CD4-positive, alpha-beta T cell treated with Interferon gamma for 1 hour (primary cell): Measurements from ENCODE around the gene MIER3.

Experiments used
- DNase-seq: peaks from one replicate; pipeline ENCODE4 v3.0.0-alpha.2; 2020

MIER3 gene

DNA sequence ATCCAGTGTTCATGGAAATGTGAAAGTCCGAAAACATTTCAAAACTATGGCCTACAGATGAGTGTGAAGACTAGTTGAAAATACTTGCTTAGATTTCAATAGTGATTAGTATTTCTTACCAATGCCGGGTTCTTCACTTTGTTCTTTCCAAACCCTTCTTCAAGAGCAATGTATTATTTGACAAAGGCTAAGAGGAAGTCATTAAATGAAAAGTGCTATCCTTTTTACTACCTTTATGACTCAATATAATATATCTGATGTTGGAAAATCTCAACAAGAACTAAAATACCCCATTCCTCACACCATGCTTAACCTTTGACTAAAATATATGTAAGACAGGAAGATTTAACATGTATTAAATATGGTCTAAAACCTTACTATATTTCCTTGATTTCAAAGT is 6.7 kb upstream of the MIER3 start:
- DNase-seq: no peak

DNA sequence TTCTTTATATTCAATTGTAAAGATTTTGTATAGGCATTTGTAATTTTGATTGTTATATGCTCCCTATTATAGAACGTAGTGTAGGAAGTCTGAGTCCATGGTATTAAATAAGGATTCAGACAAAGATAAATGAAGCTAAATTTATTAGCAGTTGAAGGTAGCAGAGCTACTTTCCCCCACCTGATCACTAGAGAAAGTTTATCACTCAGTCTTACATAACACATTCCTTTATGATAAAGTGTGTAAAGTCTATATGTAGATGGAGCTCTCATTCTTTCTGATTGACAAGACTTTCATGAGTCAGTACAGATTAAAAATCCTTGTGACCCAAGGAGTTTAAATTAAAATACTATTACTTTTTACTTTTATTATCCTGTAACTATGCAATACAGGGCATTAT is 2.3 kb upstream of the MIER3 start:
- DNase-seq: no peak

DNA sequence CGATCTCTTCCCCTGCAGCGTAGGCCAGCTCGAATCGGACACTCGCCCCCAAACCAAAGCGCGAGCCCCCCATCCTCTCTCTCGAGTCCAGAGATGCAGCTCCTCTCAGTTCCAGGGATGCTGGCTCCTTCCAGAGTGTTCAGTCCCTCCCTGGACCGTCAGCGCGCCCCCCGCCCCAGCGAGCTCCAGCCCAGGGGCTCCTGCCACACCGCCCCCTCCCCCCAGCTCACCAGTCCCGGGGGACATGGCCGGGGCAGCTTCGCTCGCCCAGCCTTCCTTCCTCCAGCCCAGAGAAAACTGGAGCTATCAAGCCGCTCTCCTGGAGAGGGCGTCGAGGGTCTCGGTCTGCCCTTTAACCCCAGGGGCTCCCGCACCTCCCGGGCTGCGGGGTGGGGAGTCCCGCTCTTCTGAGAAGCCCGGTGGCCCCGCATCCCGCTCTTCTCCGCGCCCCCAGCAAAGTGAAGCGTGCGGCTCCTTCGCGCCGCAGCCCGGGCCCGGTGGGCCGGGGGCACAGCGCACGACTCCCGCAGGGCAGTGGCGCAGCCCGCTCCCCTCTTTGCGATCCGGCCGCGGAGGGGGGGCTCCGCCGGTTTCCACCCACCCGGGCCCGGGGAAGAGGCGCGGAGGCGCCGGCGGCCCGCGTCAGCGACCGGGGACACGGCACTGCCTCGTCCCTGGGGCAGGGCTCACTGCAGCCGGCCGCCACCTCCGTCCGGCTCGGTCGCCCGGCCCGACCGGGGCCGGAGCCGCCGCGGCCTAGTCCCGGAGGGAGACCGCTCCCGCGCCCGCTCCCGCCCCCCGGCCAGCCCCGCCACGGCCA is 587 bp downstream of the MIER3 start:
- DNase-seq: no peak

DNA sequence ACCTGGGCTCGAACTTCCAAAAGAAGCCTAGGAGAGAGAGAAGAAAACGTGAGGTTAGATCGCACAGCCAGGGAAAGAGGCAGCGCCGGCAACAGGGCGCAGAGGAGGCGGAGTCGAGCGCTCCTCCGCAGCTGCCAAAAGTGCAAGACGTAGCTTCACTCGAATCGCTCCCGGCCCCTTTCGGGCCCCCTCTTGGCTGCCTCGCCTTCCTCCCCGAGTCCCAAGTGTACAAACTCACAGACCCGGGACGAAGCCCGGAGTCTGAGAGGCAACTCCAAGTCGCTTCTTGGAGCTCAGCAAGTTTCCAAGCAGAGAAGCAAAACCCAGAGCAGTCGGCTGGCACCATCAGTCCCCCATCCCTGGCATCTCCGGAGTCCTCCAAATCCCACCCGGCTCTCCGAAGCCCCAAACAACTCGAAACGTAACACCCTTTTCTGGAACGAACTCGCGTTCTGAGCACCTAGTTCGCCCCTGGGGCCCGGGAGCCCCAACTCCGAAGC is 1.2 kb downstream of the MIER3 start:
- DNase-seq: peak; percentile 38

DNA sequence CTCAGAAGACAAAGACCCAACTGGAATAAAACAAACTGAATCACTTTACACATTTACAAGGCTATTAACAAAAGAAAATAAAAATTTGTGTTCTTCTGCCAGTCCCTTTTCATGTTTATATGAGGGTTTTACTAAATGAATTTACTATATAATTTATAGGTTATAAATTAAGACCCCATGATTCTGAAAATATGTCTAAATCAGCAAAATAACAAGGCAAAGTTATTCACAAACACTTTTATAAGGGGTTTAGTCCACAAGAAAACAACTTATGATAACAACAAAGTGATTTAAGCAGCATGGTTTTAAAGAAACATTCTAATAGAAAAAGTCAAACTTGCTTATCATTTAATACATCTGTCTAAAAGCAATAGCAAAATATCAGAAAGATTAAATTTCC is 4.9 kb downstream of the MIER3 start:
- DNase-seq: no peak

DNA sequence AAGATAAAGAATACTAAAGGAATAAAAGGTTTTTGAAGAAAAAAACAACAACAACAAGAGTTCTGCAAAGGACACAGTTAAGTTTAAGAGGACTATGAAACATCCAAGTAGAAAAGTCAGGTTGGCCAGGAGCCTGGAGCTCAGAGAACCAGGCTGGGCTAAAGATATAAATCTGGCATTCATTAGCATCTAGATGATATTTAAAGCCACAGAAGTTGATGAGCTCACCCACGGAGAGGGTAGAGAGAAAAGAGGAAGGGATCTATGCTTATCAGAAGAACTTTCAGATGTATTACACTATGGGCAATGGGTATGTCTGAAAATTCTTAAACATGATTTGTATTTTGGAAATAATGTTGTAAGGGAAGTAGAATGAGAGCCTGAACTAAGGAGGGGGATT is 9.9 kb downstream of the MIER3 start:
- no peak for DNase-seq

DNA sequence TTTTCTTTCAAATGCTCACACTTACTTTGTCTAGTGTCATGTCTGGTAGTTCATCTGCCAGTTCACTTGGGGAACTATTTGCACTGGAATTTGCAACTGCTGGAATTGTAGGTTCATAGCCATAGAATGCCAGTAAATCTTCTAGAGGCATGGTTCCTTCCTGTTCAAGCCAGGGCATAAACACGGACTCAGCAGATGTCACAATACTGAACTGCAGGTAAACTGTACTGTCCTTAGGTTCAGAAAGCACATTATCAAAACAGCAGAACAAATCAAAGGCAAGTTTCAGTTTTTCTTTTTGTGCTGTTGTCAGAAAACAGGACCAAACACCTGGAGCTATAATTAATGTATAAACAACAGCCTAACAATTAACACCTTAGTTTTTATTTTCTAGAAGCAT is 13.1 kb downstream of the MIER3 start:
- no peak for DNase-seq

DNA sequence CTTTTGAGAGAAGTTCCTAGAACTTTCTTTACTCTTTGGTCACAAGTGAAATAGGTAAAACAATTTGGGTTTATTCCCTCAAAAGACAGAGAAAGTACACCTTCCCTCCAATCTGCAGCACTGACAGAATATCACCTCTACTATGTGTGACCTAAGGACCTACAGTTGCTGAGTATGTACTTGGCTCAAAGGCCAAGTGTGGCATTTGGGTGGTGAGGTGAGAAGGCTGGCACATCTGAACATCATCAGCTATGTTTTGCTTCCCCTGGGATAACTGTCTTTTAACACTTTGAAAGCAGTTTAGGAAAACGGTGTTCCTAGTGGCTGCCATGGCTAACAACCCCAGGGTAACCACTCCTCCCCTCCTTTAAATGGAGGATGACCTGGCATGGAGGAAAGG is 17.6 kb downstream of the MIER3 start:
- no peak for DNase-seq

DNA sequence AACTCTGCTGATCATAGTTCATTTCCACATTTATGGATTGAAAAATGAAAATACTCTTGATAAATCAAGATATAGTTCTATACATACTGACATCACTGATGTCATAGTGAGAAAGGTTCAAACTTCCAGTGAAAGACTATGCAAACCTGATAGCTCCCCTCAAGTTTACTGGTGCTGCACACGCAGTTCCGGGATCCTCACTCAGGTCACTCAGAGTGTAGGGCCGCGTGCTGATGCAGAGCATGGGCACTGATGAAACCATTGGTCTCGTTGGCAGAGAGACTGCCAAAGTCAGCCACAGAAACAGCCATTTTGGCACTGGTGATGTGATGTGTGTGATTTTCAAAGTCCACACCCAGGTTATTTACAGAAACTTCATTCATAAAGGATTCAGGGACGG is 29.0 kb downstream of the MIER3 start:
- DNase-seq: no peak

DNA sequence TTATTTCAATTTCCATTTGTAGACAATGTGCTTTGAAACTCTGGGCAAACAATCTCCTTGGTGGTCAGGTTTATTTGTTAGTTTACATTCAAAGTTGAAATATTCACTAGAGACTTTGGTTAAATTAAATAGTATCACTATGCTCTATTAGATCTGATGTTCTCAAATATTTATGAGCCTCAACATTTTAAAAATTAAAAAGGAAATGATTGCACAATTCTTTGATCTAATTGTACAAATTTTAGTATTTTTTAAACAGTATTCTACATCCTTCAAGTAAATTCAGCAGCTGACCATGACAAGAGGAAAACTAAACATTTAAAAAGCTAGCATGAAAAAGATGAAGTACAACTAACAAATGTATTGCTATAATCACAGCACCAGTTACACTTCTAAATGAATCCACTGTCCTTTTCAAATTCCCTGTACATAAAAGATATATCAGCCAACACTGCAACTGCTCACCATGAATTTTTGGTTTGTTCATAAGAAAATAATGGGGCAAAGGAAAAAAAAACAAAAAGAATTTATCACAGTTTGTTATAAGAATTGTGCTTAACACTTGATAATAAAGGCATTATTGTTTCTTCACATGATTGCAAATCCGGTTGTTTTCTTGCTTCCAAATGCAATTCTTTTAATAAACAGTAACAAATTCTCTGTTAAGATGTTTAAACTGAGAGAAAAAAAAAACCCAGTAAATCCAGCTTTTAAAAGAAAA is 31.8 kb downstream of the MIER3 start:
- no peak for DNase-seq

DNA sequence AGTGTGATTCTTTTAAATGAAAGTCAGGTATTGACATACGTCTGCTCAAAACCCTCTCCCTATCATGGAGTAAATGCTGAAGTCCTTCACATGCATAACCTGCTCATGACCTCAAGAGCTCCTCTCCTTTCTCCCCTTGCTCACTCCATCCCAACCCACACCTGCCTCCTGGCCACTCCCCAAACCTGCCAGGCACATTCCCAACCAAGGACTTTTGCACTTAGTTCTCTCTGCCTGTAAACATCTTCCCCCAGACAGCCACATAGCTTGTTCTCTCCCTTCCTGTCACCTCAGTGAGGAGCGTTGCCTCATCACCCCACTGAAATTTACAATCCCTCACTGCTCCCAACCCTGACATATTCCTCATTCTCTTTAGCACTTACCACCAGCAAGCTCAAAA is 33.9 kb downstream of the MIER3 start:
- DNase-seq: no peak

DNA sequence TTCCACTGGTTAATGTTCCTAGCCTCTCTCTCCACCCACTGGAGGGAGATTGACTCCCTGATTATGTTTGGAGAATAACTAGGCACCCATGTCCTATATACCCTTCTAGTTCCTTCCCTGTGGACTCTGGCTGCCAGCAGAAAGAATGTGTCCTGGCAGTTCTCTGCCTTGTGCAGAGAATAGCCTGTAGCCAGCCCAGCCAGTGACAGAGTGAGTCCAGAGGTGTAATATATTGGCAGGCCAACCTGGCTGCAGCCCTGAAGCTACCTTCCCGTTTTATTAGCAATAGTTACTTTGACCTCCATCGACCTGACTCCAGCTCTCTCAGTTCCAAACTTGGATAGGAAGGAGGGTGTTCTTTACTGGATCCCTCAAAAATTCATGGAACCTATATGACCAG is 34.4 kb downstream of the MIER3 start:
- no peak for DNase-seq

DNA sequence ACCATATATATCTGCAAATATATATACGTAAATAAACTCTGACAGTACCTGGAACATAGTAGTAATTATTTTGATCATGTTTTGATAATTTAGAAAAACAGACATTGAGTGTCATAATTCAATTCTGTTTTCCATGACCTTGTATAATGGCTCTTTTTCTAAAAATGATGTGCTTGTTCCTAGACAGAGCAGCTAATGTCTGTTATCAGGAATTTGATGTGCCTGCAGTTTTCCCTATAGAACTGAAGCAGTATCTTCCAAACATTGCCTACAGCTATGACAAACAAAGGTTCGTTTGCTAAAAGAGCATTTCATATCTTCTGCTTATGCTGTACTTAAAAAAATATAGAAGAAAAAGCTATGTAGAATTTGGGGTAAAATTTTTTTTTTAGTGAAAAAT is 37.2 kb downstream of the MIER3 start:
- no peak for DNase-seq

DNA sequence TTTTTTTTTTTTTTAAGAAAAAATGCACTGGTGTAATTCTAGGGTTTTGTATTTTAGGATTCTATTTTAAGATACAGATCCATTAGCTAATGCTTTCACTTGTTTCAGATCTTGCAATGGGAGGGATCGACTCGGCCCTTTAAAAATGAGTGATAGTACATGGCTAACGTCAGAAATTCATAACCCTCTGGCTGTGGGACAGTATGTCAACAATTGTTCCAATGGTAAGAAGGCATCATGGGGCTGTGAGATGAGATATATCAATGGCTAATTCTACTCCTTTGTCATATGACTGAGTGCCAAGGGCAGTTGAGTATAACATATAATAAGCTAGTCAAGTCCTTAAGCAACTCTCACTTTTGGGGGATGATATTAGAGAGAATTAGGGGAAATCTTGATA is 38.2 kb downstream of the MIER3 start:
- no peak for DNase-seq

DNA sequence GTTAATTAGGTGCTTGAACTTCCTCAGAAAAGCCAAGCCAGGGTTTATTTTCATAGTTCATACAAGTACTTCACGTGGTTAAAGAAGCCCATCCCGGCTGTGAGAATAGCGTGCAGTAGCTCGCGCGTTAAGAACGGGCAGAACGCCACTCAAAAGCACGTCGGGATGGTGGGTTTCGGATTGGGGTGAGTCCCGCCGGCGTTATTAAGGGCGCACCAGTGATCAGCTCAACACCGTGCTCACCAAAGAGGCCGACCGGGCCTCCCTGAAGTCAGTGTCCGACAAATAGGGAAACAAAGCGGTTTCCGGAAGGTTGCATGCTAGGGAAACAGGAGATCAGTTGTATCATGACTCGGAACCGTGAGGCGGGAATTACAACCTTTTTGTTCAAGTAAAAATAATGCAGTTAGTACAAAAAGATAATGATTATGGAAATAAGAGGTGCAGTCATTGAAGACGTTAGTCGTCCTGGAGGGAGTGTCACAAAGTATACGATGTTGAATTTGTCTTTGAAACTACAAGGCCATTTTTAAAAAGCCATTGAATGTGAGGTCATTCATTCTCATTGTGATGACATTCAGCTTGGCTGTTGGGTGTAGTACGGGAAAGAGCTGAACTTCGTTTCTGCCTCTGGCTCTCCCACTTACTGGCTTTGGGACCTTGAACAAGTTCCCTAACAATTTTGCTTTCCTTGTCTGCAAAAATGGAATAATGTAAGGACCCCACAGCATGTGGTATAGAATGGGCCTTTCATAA is 41.5 kb downstream of the MIER3 start:
- DNase-seq: no peak

DNA sequence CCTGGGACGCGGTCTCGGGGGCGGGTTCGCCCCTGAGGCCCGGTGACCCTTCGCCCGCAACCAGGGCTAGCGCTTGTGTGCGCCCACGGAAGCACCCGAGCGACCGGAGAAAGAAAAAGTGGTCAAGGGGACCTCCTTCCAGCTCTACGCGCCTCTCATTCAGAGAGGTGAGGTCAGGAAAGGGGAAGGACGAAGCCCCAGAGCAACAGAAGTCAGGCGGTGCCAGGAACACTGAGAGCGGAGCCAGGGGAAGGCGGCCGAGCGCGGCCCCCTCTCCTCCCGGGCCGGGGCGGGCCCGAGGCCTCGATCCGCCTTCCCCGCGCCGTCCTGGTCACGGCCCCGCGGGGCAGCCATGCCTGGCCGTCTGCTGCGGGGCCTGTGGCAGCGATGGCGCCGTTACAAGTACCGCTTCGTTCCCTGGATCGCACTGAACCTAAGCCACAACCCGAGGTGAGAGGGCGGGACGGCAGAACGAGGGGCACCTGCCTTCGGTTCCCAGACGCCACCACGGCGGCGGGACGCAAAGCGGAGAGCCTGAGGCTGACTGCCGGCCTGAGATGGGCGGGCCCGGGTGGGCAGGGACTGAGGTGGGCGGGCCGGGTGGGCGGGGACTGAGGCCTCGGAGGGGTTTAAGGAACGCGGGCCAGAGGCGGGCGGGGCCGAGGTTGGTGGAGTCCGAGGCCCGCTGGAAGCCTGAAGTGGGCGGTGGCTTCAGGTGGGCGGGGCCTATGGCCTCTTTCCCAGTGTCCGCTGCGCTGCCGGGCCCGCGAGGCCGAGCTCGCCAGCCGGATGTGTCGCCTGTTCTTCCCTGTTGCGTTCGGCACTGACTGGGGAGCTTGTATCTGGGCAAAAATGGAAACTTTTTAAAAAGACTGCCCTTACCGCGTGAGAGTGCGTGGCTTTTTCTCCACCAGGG is 42.4 kb downstream of the MIER3 start, which contains the start of gene SETD9:
TSS of gene SETD9 (plus strand) at position 303 of the 916 bp plus-strand sequence. CDS start at position 353, 50 bp downstream.
- DNase-seq: peak; percentile 94

DNA sequence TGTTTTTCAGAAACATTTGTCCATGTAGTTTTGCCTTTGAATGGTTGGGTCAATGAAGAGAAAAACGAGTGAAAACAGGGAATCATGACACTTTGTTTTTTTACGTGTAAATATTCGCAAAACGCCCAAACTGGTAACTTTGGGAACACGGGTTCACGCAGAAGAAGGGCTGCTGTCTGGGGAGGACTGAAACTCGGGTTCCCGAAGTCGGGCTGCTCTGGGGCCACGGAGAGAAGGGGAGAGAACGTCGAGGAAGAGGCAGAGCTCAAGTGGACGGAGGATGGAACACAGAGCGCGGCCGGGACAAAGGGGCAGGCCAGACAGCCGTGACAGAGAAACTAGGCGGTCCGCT is 43.0 kb downstream of the MIER3 start:
- DNase-seq: no peak

DNA sequence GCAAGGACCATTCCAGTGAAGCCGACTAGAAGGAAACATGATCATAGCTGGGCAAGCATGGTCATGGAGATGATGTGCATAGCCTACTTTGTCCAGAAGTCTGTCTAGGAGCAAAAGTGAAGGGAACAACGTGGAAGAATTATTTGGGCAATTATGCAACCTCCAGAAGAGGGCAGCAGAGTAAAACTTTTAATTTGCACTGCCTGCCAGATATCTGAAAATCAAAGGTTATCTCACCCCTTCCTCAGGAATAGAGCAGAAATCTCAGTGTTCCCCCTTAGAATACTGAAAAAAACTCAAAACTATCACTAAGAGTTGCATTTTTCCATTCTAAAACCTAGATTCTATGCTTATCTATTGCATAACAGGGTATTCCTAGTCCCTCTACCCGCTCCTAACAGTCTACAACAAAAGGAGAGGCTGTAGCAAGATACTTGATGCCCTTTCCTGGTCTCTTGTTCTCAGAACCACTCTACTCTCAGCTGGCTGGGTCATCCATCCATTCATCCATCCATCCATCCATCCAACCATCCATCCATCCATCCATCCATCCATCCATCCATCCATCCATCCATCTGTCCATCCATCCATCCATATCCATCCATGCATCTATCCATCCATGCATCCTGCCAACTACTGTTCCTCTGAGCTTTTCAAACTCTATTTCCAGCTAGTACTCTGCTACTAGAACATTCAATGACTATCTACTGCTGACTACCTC is 50.9 kb downstream of the MIER3 start:
- DNase-seq: no peak

DNA sequence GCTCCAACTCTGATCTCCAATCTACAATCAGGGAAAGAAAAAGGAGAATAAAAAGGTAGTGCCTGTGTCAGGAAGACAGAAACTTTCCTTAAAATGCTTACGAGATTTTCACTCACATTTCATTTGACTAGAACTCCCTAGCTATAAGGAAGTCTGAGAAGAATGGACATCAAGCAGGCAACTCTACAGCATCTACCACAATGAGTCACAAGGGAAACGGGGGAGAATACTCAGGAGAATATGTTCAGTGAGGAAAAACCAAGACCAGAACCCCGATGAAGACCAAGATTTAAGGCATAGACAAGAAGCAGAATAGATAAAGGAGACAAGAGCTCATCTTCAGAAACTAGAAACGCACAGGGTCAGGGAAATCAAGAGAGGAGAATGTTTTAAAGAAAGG is 51.5 kb downstream of the MIER3 start:
- DNase-seq: no peak

DNA sequence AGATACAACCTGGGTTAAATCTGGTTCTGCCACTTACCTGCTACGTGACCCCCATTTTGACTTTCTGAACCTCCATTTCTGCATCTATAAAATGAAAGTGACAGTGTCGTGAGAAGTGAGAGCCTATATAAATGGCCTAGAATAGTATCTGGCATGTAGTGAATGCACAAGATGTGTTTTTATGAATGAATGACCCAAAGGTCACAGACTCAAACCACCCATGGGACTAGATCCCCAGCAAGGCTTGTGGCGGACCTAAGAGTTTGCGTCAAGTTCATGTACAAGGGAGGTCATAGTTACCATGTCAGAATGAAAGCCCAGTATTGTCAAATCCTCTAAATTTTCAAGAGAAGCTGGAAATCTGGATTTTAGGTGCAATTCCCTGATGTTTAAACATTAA is 53.7 kb downstream of the MIER3 start:
- DNase-seq: no peak

DNA sequence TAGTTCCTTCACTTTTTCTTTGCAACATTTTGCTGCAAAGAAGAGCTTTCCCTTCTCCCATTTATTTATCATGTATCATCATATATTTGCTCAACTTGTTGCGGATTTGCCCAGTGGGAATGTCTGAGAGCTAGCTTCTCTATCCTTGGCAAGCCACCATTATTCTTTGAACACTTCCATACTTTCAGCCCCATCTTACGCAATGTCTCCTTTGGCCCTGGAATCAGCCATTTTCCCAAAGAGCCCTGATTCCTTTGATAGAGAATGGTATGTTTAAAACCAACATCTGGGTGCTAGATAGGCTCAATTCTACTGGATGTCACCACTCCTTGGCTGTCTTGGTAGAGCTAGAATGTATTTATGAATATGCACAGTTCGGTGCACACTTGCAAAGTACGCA is 55.2 kb downstream of the MIER3 start:
- no peak for DNase-seq
